ENCODE data around the gene MEIS1.

Gene MEIS1

DNA sequence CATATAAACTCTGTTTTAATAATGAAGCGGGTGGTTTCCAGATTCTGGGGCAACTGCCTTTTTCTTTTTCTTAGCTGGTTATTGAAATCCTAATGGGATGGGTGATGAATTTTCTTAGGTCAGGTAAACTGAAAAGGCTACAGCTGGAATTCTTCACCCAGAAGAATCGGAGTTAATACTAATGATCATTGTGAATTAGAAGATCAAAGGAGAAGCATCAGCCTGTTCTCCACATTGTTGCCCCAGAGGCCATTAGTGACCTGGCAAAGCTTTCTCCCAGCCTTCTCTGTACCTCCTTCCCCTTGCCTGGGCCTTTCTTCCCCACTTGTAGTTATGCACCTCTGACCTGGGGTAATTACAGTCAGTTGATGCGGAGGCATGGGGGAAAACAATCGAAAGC, 82.8 kb downstream of the MEIS1 start:
- no peak for DNase-seq

DNA sequence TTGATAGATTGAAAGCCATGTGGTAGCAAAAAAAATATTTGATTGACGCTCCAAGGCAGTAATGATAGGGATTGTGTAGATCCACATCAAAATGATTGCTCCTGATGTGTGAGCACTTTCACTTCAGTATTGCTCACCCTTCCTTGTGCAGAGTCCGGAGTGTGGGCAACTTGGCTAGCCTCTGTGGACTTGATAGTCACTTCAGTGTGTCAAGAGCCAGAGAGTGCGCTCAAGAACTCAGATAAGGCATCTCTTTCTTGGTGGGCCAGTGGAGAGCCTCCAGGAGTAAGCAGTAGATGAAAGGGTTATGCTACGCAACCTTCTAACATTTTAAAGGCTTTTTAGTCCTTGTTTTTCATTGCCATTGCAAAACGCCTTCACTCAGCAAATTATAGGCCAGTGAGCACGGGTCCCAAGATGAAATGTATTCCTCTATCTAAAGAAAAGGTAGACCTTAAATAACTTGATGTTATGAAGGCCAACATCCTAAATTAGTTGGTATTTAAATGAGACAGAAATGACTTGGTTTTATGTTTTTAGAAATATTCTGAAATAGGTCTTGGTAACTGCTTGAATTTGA, 84.4 kb downstream of the MEIS1 start:
- no peak for DNase-seq

DNA sequence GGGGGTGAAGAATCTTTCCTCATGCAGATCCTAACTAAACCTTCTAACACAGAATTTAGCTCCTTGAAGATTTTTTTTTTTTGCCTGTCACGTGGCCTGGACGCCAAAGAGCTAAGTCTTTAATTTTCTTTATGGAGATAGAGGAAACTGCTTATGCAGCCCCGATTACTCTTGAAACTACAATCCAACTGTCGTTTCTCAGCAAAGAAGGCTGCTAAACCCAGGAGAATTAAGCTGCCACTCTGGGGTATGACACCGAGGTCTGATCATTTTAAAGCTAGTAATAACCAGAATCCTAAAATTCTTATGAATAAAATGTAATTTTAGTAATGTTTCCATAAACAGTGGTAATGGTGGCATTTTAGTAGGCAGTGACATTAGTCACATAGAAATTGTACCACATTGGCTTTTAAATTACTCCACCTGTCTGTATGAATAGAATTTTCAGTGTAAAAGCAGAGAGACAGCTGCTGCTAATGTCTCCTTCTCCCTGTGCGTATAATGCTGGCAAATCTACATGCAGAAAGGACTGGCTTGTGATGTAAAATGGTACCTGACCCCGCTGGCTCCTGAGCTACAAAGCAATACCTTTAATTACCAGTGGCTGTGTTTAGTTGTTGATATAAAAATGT, 86.5 kb downstream of the MEIS1 start:
- peak; percentile 47 for DNase-seq

DNA sequence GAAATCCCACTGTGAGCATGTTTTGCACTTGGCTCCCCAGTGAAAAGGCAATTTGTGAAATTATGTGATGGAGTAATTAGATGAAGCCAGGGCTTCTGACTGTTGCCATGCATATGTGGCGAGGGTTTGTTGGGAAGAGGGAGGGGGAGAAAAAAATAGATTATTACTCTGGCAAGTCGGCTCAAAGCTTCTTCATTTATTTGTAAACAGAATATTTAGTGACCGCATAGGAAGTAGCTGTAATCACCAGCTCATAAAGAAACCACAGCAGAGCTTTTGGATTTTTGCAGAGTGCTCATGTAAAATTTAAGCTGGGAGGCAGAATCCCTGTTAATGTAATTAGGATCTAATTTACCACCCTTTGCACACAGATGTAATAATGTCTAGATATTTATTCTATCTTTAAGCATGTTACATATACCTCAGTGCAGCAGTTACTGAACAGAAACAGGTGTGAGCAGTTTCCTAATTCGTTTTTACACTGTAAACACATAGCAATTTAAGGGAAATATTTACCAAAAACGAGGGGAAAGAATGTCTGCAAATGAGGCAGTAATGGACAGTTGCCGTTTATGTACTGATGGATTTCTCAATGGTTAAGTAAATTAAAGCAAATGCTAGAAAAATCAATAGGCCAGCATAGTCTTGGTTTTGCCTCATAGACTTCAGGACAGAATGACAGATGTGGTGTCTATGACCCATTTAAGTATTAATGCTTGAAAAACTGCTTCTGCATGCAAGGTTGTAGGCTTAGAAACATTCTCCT, 87.9 kb downstream of the MEIS1 start:
- DNase-seq = peak; percentile 54

DNA sequence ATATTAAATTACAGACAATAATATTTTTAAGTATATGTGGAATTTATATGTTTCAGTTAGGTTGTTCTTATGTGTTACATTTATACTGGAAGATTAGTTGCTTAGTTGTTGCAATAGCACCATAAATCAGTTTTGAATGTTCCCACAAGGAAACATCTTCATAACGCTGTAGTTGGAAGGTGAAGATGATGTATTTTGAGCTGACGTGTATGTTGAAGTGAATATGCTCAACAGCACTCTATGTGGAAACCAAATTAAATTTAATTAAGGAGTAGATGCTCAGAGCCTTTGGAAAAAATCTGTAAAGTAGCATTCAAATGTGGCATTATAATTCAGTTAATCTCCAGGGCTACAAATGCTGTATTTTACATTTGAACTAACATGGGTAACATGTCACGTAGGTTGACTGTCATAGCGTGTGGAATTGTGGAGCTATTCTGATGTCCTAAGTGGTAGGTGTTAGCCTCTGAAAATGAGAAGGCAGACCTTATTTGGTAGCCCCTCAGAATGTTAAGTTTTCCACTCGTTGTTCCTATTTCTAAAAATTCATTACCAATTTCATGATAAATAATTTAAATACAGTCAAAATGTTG, 88.5 kb downstream of the MEIS1 start:
- no peak for DNase-seq

DNA sequence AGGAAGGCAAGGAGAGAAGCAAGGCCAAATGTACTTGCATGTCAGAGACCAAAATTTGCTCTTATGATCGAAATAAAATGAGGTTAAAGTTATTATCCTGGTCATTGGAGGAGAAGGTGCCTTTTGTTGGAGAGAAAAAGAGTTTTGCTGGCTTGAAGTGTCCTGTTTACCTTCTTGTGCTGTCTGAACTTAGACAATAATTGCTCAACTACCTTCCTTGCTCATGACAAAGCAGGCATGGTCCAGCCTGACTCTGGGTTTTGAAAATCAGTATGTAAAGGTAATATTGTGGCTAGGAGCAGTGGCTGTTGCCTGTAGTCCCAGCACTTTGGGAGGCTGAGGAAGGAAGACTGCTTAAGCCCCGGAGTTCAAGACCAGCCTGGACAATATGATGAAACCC, 89.1 kb downstream of the MEIS1 start:
- DNase-seq = no peak

DNA sequence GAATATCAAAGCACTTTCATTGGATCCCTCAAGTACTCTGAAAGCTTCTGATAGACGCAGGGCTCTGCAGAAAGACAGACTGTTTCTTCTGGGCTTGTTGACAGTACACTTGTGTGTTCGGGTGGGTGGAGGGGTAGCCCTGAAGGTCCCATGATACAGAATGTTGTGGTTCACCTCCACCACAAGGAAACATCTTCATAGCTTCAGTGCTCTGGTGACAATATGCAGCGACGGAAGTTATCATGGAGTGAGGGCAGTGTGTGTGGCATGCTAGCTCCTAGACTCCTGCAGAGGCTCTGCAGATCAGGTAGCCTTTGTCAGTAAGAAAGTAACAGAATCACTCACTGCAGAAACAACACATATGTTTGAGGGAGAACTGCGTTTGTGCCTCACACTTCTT, 90.7 kb downstream of the MEIS1 start:
- no peak for DNase-seq

DNA sequence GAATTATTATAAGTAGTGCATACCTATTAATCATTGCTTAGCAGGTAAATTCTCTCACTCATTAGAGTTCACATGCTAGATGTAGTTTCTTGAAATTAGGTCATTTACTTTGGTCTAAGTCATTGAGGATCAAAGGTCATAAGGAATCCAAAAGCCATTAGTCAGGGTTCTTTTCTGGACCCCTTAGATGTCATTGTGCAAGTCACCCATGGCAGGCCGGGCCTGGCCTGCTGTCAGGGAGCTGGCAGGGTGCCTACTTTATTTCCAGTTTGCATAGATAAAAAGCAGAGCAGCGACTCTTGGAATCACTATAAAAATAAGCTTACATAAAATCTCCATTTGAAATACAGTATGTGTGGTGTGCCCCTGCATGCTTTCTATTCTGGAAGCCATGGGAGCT, 91.3 kb downstream of the MEIS1 start:
- no peak for DNase-seq

DNA sequence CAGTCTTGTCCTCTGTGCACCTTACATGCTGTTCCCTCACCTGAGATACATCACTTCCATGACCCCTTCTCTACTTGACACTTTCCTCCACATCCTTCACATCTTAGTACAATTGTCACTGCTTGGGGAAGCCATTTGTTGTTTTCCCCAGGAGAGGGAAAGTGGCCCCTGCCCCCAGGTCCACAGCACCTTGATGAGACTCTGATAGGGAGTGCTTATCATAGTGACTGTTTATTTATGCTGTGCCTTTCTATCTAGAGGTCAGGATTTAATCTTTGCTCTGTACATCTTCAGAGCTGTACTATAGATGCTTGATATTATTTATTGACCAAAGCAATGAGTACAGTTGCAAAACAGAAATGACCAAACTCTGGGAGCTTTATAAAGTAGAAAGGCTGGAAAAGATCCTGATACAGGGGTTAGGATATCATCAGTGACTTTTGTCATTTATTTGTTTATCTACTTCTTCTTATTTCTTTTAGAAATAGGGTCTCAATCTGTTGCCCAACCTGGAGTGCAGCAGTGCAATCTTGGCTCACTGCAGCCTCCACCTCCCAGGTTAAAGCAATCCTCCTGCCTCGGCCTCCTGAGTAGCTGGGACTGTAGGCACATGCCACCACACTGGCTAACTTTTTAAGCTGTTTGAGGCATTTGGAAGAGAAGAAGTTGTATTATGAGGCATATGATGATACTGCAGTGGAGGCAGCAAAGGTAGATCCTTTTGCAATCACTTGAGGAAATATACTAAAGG, 94.2 kb downstream of the MEIS1 start:
- DNase-seq = no peak

DNA sequence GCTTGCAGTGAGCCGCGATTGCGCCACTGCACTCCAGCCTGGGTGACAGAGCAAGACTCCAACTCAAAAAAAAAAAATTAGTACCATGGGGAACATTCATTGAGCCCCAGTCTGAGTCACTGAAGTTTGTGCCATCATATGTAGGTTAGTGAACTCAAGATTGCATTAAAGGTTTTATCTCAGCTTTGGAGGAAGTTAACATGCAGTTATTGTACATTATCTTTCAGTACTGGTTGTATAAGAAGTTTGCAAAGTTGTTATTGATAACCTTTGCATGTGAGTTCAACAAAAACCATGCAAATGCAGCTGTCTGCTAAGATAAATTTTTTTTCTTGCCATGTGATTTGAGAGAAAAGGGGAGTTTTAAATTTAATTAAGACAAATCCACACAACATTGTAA, 95.7 kb downstream of the MEIS1 start:
- DNase-seq = no peak

DNA sequence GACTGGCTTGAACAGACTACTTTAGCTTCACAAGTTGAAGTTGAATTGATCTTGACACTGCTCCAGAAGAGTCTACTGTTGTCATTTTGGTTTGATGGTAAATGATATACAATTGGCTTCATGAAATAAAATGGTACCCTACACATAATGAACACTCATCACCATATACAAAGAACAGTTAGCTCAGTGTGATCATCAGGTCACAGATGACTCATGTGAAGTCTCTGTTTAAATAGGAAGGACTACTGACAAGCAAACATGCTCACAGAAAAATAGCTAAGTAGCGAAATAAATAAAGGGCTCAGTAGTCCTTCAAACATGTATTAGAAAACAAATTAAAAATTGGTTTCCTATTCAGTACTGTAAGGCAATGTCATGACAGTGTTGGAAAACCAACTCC, 96.2 kb downstream of the MEIS1 start:
- DNase-seq = no peak

DNA sequence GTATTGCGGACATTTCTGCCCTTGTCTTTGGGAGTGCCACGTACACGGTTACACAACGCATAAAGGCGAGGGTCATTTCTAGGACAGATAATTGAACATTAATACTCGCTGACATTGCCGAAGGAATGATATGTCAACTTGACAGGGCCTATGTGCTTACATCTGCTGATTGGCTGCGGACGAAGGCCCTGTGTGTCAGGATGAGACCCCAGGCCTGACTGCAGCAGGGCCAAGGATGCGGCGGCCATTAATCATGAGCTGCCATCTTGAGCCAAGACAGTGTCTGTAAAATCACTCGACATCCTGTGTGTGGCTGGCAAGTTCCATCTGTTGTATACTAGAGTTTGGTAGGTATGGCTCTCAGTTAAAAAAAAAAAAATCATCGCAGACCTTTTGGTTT, 96.6 kb downstream of the MEIS1 start:
- DNase-seq = no peak

DNA sequence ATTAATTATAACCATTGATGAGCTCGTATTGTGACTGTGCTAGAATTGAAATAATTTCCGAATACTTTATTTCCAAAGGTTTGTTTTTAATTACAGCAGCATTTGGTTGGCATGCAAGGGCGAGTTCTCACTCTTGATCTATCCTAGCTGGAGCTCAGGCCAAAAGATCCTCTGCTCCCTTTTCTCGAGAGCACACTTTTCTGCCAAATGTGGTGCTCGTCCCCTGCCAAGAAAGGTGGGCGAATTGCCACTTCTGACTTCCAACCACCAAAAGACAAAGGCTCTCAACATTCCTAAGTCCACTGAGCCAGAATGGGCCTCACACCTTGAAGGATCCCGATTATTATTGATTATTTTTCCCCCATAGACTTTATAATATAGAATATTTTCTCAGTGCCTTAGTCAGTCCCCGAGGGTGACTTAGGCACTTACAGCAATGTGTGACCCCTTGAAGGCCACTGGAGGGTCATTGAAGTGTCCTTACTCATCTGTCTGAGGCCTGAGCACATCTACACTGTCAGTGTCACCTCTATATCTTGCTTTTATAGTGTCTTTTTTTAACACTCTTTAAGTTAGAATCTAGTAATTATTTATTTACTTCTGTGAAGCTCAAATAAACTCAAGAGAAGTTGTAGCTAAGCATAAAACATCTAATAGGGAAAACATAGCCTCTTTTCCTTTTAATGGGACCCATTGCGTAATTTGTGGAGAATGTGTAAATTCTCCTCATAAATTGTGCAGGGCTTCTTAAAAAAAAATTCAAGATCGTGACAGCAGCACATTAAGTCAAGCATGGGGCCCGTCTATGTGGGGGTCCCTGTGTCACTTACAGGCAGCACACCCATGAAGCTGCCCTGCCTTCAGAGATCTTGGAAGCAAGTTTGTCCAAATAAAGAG, 98.3 kb downstream of the MEIS1 start:
- no peak for DNase-seq

DNA sequence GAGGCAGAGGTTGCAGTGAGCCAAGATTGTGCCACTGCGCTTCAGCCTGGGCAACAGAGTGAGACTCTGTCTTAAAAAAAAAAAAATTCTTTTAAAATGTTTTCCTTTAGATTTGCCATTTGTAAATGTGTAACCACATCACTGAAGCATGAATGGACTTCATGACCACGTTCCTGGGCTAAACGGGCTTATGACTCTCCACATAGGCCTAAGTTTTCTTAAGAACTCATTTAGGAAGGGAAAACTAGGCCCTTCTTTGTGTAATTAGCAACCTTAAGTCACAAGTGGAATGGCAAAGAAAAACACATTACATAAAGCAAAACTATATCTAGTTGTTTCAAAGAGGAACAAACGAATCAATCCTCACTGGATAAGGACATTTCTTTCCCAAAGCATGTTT, 99.5 kb downstream of the MEIS1 start:
- DNase-seq = no peak

DNA sequence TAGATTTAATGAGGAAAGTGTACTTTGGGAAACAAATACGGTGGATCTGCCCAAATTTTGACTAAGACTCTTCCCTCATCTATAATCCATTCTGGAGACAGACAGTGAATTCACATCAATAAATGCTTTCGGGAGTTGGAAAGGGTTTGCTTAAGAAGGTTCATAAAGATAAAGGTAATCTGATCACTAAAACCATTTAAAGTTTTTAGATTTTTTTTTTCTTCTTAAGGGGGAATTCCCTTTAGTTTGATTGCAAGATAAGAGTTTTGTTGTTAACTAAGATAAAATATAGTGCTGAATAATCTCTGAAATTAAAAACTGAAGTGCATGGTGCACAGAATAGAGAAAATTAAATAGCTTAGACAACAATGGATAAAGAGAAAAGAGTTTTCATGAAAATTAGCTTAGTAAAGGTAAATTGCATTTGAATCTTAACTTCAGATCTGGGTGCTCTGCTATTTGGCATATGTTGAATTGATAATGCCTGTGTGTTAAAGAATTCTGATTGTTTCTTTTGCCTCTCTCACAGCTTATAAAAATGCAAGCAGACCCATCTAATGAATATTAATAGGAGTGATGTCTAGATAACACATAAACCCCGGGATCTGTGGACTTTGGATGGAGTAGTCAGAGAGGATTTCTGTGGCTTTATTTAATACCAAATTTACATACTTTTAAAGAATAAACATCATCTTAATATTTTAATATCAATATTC, 100.8 kb downstream of the MEIS1 start:
- DNase-seq = no peak

DNA sequence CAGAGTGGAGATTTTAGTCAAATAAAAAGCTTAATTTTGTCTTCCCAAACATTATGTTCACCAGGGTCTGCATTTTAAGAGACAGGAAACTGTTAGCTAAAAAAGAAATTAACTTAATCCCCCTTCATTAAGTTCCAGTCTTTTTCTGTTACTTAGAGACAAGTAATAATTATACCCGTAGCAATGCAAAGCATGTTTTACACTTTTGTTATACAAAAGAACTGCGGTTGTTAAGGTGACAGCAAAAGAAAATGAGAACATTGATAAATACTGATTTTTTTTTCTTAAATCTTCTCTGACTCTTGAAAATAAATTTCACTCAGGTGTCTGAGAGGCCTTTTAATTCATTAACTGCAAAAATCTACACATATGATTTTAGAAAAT, 101.4 kb downstream of the MEIS1 start:
- DNase-seq = no peak

DNA sequence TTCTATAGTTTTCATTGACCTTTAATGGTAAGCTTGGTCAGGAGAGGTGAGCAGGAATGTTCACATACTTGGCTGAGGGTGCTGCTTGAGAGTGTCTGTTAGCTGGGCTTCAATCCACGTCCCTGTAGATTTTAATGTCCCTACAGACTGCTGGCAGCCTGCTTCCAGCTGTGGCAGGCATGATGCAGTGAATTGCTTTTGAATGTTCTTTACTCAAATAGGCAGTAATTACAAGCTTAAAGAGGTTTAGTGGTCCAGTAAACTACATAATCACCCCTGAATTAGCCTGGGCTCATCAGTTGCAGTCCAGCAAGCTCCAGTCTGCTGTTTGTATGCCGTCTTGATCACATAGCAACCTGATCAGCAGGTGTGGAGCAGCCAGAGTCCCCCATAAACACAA, 102.1 kb downstream of the MEIS1 start:
- peak; percentile 93 for DNase-seq

DNA sequence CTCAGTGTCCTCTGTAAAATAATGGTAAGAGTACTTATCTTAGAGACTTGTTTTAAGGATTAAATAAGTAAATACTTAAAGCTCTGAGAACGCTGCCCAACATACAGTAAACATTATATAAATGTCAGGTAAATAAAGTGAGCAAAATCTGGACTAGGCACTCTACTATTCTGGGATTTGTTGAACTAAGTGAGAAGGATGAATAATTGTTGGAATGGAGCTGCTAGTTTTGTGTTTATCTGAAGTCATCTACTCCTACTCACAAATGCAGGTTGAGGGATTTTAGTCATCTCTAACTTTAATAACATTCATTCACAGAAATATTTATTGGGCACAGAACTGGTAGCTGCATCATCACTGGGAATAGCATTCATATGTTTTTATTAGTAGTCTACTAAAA, 103.4 kb downstream of the MEIS1 start:
- no peak for DNase-seq

DNA sequence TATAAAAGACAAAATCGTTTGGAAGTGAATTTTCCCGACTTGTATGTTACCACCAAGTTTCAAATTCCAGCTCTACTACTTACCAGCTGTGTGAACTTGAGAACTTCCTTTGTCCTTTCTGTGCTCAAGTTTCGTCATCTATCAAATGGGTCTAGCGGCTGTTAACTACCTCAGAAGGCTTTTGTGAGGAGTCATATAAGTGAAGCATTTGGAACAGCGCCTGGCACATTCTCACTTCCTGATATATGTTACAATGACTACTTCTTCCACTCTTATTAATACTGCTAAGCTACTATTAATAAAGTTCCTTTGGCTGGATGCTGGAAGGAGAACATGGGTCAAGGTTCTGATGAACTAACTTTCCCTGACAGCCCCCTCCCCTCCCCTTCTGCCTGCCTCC, 104.5 kb downstream of the MEIS1 start:
- DNase-seq = no peak

DNA sequence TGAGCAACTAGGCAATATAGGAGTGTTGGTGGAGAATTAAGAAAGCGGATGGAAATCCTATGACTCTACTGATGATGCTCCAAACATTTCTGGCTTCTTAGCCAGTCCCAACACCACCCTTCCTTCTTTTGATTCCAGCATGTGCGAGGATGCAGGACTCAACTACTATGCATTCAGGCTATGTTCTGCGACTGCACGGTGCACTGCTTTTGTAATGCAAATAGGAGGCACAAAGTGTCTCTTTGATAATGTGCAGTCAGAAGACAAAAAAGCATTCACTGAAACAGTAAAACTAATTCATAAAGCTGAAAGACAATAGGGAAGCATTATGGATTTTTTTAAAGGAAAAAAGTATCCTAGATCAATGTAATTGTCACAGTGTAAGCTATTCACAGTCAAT, 106.7 kb downstream of the MEIS1 start:
- no peak for DNase-seq

DNA sequence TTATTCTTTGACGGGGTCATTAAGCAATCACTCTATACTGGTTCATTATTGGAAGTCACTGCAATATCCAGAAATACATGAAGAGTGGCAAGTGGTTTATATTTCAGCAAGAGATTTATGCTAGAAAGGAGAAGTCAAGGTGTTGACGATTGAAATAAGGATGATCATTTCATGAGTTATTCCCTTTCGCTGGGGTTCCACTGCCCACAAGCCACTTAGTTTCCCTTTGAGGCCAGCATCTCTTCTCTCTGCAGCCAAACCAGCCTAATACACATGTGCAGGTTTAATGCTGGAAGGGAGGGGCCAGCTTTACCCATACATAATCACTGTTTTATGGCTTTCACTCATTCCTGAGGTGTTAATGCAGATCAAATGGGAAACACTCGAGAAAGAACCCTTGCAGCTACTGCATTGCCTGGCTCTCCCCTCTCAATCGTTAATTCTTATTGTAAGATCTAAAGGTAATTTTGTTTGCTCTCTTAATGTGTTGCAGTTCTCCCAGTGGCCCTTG, 108.4 kb downstream of the MEIS1 start:
- DNase-seq = peak; percentile 93

DNA sequence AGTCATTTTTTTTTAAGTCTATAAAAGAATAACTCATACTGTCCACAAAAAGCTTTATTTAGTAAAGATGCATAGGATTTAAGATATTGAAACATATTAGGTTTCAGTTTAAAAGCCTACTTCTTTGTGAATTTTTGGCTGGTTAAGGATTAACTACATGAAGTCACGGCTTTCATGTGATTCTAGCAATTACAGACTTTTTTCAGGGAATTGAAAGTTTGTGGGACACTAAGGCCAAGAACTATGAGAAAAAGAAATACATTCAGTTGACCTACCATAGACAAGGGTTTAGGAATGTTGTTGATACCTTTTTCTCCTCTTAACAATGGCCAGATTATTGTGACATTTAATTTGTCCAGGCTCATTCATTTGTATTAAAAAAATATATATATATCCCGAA, 109.3 kb downstream of the MEIS1 start:
- no peak for DNase-seq
